ENCODE results near the gene PIP4K2A. TPM values are rescaled to one million over a fixed set of nuclear protein-coding genes. Genes with fewer than 3 reads are reported as not detected.
"Not testable (repeated sequence)": the region's sequence is repeated elsewhere in the genome, so short reads cannot be mapped to it uniquely, and the experiment has no call there.

Gene PIP4K2A
- total RNA-seq, 2 experiments from 2014 or later, result 161 to 163 TPM

DNA sequence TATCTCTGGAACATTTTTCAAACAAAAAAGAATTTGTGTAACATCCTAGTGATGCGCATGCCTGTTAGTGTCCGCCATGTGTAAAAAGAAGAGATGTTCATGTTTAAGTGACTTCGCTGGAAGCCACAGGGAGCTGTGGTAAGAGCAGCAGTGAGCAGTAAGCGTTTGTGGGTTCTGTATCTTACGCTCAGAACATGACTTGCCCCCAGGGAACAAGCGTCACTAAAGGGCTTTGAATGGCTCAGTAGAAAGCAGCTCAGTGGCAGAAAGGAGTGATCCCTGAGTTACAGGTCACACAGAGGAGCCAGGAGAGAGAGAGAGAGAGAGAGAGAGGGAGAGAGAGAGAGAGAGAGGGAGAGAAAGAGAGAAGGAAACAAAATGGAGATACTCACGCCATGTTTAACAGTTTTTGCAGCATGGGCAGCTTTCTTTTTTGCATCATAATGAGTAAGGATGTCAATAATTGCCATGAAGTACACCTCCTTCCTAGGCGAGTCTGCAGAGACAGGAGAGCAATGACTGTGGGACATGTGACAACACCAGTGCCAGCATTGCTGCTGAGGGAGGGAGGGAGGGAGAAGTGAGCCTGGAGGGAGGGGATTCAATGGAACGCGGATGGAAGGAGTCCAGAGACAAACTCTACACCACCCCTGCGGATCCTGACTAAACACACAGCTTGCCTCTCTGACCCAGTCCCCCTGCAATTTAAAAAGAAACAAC is 174.6 kb downstream of the PIP4K2A start:
- H3K4me1 Mint-ChIP-seq, result peaks cover 2% of the 10 kb centered on the region
- no peaks in the 10 kb centered on the region for H3K27me3 Mint-ChIP-seq
- DNase-seq, result no peak
- no peaks in the 10 kb centered on the region for H3K9me3 Mint-ChIP-seq
- POLR2A ChIA-PET, result no interaction called here
- CTCF ChIA-PET, result interaction anchor here (0.7 to 1.0 kb wide), 2 partner anchors 10 to 86 kb away, joined by 3 read pairs; no protein-coding TSS in a partner anchor
- no peak overlapping the region for H3K4me3 Mint-ChIP-seq
- peaks cover 67% of the 10 kb centered on the region for H3K36me3 Mint-ChIP-seq (ENCODE audit: low read depth)
- no peak overlapping the region for H3K27ac Mint-ChIP-seq

DNA sequence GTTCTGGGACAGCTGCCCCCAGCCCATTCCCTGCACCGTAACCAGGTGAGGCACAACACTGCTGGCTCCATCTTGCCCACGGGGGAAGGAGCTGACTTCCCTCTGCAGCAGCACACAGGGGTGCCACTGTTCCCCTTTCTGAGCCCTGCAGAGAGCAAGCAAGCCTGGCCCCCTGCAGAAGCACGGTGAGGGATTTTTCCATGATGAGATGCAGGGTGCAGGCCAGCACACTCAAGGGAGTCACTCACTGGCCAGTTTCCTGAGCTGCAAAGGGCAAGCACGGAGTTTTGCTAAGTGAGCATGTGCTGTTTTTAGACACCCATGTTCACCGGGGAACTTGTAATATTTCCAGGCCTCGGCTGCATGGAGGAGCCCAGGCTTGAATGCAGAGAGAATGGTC is 176.6 kb downstream of the PIP4K2A start:
- H3K27ac Mint-ChIP-seq, result no peak overlapping the region
- H3K9me3 Mint-ChIP-seq, result no peaks in the 10 kb centered on the region
- H3K4me1 Mint-ChIP-seq, result no peaks in the 10 kb centered on the region
- POLR2A ChIA-PET, result no interaction called here
- CTCF ChIA-PET, result interaction anchor here (1.4 to 1.7 kb wide), 2 partner anchors 45 to 451 kb away, joined by 3 to 4 read pairs; no protein-coding TSS in a partner anchor
- H3K27me3 Mint-ChIP-seq, result no peaks in the 10 kb centered on the region
- no peak overlapping the region for H3K4me3 Mint-ChIP-seq
- H3K36me3 Mint-ChIP-seq (ENCODE audit: low read depth), result peaks cover 82% of the 10 kb centered on the region
- DNase-seq, result no peak

DNA sequence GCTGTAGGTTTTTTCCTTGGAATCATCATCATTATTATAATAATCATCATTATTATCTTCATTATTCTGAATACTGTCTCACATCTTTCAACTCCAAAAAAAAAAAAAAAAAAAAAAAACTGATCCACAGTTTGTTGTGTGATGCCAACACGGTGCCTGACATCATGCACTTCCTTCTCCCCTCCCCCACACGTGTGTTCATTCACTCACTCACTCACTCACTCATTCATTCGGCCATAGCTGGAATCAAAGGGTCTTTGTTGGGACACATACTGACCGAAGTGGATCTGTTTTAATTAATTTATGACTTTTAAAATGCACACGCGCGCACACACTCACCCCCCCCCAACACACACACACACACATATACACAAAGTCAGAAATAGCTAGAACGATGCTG is 177.8 kb downstream of the PIP4K2A start:
- Mint-ChIP-seq H3K4me3 (no peak overlapping the region), H3K27me3 (no peaks in the 10 kb centered on the region), H3K4me1 (no peaks in the 10 kb centered on the region), H3K27ac (no peak overlapping the region), H3K9me3 (no peaks in the 10 kb centered on the region), H3K36me3 (ENCODE audit: low read depth) (peaks cover 83% of the 10 kb centered on the region)
- CTCF ChIA-PET, result no interaction called here
- DNase-seq, result no peak
- POLR2A ChIA-PET, result no interaction called here

DNA sequence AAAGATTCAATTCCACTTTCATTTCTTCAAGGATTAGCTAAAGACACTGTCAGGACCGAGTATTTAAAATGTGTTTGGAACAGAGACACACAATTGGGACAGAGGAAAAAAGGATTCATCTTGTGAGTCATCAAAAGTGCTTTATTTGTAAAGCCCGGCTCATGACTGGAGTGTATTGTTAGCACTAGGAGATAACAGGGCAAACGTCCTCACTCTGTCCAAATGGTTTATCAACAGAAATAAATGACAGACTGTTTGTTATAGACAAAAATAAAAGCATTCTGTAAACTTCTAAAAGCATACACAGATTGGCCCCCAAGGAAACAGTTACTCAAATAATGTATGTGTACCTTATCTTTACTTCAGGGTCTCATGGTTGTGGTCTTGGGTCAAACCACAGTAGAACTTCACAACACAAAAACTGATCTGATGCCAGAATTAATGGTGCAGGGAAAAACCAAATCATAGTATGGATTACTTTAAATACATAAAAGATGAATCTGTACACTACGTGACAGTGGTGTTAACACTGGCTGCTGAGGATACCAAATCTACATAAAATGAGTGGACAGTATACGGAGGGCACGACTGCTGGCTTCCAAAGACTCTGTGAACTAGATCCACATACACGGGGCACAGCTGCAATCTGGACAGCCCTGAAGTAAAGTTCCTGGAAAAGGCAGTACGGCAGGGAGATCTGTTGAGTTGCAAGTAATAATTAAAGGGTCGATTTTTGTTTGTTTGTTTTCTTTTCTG is 179.4 kb downstream of the PIP4K2A start:
- CTCF ChIA-PET, result no interaction called here
- no peak overlapping the region for H3K27ac Mint-ChIP-seq

DNA sequence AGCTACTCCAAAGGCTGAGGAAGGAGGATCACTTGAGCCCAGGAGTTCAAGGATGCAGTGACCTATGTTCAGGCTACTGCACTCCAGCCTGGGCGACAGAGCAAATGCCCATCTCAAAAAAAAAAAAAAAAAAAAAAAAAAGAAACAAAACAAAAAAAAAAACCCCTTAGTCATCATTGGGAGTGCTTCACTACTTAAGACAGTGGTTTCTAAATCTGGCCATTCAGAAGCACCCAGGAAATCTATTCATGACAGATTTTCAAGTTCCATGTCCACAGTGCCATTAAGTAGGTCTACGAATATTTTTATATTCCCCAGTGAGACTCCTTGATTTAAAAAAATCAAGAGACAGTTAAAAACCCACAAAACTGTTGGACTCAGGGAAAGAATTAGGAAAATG is 182.9 kb downstream of the PIP4K2A start:
- no peaks in the 10 kb centered on the region for H3K4me1 Mint-ChIP-seq
- H3K4me3 Mint-ChIP-seq, result no peak overlapping the region
- peaks cover 8% of the 10 kb centered on the region for H3K27me3 Mint-ChIP-seq
- H3K9me3 Mint-ChIP-seq, result peaks cover 18% of the 10 kb centered on the region
- H3K36me3 Mint-ChIP-seq (ENCODE audit: low read depth), result peaks cover 38% of the 10 kb centered on the region
- ChIA-PET POLR2A (no interaction called here), CTCF (no interaction called here)
- DNase-seq, result no peak
- no peak overlapping the region for H3K27ac Mint-ChIP-seq

More for the DNA sequence above, 179.4 kb downstream of the PIP4K2A start:
- no peak for DNase-seq
- H3K9me3 Mint-ChIP-seq, result no peaks in the 10 kb centered on the region
- H3K27me3 Mint-ChIP-seq, result no peaks in the 10 kb centered on the region
- H3K36me3 Mint-ChIP-seq (ENCODE audit: low read depth), result peaks cover 72% of the 10 kb centered on the region
- POLR2A ChIA-PET, result no interaction called here
- no peaks in the 10 kb centered on the region for H3K4me1 Mint-ChIP-seq
- H3K4me3 Mint-ChIP-seq, result no peak overlapping the region

DNA sequence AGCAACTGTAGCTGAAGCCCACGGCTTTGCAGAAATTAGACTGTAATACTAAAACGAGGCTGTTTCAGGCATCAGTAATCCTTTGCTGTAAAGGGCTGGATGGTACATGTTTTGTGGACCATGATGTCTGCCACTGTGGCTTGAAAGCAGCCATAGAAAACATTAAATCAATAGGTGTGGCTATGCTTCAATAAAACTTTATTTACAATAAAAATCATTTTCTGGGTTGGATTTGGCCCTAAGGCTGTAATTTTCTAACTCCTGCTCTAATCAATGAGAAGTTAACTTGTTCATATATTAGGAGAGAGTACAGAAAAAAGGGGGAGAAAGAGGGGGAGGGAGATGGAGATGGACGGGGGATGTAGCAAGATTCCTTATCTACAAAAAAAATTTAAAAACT is 183.4 kb downstream of the PIP4K2A start:
- peaks cover 22% of the 10 kb centered on the region for H3K9me3 Mint-ChIP-seq
- CTCF ChIA-PET, result interaction anchor here (1.1 to 1.2 kb wide), 2 partner anchors 12 to 13 kb away, joined by 3 read pairs; no protein-coding TSS in a partner anchor
- no peak overlapping the region for H3K4me3 Mint-ChIP-seq
- H3K27me3 Mint-ChIP-seq, result peaks cover 8% of the 10 kb centered on the region
- H3K4me1 Mint-ChIP-seq, result no peaks in the 10 kb centered on the region
- no peak for DNase-seq
- peaks cover 34% of the 10 kb centered on the region for H3K36me3 Mint-ChIP-seq (ENCODE audit: low read depth)
- no peak overlapping the region for H3K27ac Mint-ChIP-seq
- POLR2A ChIA-PET, result no interaction called here

DNA sequence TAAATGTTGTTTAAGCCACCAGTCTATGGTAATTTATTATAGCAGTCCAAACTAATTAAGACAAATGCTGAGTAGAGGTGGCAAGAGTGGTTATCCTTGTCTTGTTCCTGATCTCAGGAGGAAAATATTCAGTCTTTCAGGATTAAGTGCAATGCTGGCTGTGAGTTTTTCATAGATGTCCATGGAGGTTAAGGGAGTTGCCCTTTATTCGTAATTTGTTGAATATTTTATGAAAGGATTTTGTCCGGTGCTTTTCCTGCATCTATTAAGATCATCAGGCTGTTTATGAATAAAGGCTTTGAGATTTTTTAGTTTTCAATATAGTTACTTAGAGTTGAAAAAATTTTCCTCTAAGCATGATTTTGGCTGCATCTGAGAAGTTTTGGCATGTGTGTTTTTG is 186.9 kb downstream of the PIP4K2A start:
- H3K27ac Mint-ChIP-seq, result no peak overlapping the region
- H3K4me3 Mint-ChIP-seq, result no peak overlapping the region
- peaks cover 16% of the 10 kb centered on the region for H3K36me3 Mint-ChIP-seq (ENCODE audit: low read depth)
- H3K27me3 Mint-ChIP-seq, result peaks cover 28% of the 10 kb centered on the region
- ChIA-PET CTCF (no interaction called here), POLR2A (no interaction called here)
- DNase-seq, result no peak
- H3K4me1 Mint-ChIP-seq, result no peaks in the 10 kb centered on the region
- H3K9me3 Mint-ChIP-seq, result peaks cover 50% of the 10 kb centered on the region

DNA sequence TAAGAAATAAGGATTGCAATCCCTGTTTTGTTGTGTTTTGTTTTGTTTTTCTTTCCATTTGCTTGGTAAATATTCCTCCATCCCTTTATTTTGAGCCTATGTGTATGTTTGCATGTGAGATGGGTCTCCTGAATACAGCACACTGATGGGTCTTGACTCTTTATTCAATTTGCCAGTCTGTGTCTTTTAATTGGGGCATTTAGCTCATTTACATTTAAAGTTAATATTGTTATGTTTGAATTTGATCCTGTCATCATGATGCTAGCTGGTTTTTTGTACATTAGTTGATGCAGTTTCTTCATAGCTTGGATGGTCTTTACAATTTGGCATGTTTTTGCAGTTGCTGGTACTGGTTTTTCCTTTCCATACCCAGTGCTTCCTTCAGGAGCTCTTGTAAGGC is 190.0 kb downstream of the PIP4K2A start:
- H3K27ac Mint-ChIP-seq, H3K4me3 Mint-ChIP-seq, DNase-seq, CTCF ChIA-PET, POLR2A ChIA-PET, H3K4me1 Mint-ChIP-seq: not testable (repeated sequence)
- Mint-ChIP-seq H3K36me3 (ENCODE audit: low read depth) (peaks cover 10% of the 10 kb centered on the region), H3K27me3 (peaks cover 47% of the 10 kb centered on the region), H3K9me3 (peaks cover 50% of the 10 kb centered on the region)

DNA sequence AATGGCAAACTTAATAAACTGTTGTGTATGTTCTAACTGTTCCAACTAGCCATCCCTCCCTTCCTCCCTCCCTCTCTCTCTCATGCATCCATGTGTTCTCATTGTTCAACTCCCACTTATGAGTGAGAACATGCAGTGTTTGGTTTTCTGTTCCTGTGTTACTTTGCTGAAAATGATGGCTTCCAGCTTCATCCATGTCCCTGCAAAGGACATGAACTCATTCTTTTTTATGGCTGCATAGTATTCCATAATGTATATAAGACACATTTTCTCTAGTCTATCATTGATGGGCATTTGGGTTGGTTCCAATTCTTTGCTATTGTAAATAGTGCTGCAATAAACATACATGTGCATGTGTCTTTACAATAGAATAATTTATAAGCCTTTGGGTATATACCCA is 193.7 kb downstream of the PIP4K2A start:
- H3K27me3 Mint-ChIP-seq, result peaks cover 52% of the 10 kb centered on the region
- H3K4me3 Mint-ChIP-seq, DNase-seq, H3K4me1 Mint-ChIP-seq, H3K27ac Mint-ChIP-seq, POLR2A ChIA-PET, CTCF ChIA-PET: not testable (repeated sequence)
- peaks cover 10% of the 10 kb centered on the region for H3K36me3 Mint-ChIP-seq (ENCODE audit: low read depth)
- H3K9me3 Mint-ChIP-seq, result peaks cover 30% of the 10 kb centered on the region

DNA sequence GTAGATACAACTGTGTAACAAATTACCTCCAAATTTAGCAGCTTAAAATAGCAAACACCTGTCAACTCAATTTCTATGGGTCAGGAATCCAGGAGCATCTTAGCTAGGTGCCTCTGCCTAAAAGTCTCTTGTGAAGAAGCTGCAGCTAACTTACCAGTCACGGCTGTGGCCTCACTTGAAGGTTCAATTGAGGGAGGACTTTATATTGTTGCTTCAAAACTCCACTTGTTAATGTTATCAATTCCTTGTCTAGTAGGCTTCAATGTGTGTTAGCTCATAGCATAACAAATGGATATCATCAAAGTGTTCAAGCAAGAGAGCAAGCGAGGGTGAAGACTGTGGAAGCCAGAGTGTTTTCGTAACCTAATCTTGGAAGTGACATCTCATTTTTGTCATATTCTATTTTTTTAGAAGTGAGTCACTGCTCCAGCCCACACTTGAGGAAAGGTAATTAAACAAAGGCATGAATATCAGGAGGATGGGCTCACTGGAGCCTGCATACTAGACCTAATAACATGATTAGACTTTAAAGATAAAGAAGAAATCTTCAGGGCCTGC is 196.1 kb downstream of the PIP4K2A start:
- H3K27ac Mint-ChIP-seq, result no peak overlapping the region
- CTCF ChIA-PET, result interaction anchor here (1.0 kb wide), 2 partner anchors 12 to 18 kb away, joined by 3 to 4 read pairs; no protein-coding TSS in a partner anchor

DNA sequence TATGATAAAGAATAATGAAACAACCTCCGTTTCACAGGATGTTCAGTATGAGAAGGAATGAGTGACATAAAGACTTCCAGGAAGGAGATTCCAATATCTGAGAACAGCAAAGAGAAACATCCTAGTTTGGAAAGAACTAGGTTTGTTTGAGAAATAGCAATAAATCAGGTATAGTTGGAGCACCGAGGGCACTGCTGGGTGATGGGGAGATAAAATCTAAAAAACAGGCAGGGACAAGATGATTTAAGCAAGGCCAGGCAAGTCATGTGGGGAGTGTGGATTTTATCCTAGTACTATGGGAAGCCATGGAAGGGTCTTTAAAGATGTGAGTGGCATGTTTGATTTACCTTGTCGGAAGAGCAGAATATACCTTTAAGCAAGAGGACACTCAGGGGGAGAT is 199.4 kb downstream of the PIP4K2A start:
- DNase-seq, result no peak
- Mint-ChIP-seq H3K36me3 (ENCODE audit: low read depth) (no peaks in the 10 kb centered on the region), H3K4me1 (no peaks in the 10 kb centered on the region), H3K9me3 (peaks cover 6% of the 10 kb centered on the region), H3K4me3 (no peak overlapping the region), H3K27ac (no peak overlapping the region), H3K27me3 (peaks cover 34% of the 10 kb centered on the region)
- POLR2A ChIA-PET, result no interaction called here
- CTCF ChIA-PET, result no interaction called here

More for the DNA sequence above, 196.1 kb downstream of the PIP4K2A start:
- Mint-ChIP-seq H3K9me3 (peaks cover 9% of the 10 kb centered on the region), H3K27me3 (peaks cover 37% of the 10 kb centered on the region), H3K4me3 (no peak overlapping the region), H3K4me1 (no peaks in the 10 kb centered on the region), H3K36me3 (ENCODE audit: low read depth) (peaks cover 4% of the 10 kb centered on the region)
- POLR2A ChIA-PET, result no interaction called here
- no peak for DNase-seq

DNA sequence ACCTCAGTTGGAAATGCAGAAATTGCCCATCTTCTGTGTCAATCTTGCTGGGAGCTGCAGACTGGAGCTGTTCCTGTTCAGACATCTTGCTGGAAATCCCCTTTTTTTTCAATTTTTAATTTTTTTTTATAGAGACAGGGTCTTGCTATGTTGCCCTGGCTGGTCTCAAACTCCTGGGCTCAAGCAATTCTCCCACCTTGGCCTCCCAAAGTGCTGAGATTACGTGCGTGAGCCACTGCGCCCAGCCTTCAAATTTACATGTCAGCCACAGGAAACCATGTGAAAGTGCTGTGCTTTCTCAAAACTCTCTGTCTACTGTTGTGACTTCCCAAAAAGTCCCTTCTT is 200.0 kb downstream of the PIP4K2A start:
- H3K9me3 Mint-ChIP-seq; H3K27ac Mint-ChIP-seq; H3K36me3 Mint-ChIP-seq (ENCODE audit: low read depth); H3K4me1 Mint-ChIP-seq; POLR2A ChIA-PET; DNase-seq; H3K4me3 Mint-ChIP-seq; CTCF ChIA-PET: not testable (repeated sequence)
- peaks cover 30% of the 10 kb centered on the region for H3K27me3 Mint-ChIP-seq

All from activated CD4-positive, alpha-beta T cell treated with anti-CD3 and anti-CD28 coated beads, Interleukin-2, amount 10 ng/mL, durations not matched to agents 7 days and 5 days (primary cell).